Measurements from ENCODE around the gene MPEG1. TPM values are rescaled to one million over a fixed set of nuclear protein-coding genes. Genes with fewer than 3 reads are reported as not detected.

The MPEG1 gene
- total and polyA plus RNA-seq, 2 of the 4 experiments (the other 2 are of a cell fraction), result not detected

GRCh38 chr11:59247531-59248227 is 35.0 kb upstream of the MPEG1 start:
- Histone ChIP-seq H4K91ac (ENCODE audit: insufficient read depth, low read depth, low read length) (no peak overlapping the region), H2AFZ (replicated peaks; ENCODE audit: low read length, poor library complexity) (no peak overlapping the region), H3K4me1 (ENCODE audit: control insufficient read depth, insufficient read depth, low read length) (peaks cover 2% of the 10 kb centered on the region; the same call in 1 of the 2 replicates), H3K4me2 (ENCODE audit: low read depth, low read length) (no peak overlapping the region), H3K27me3 (ENCODE audit: control insufficient read depth, insufficient read depth, low read length) (no peaks in the 10 kb centered on the region; the same call in 1 of the 2 replicates), H4K20me1 (ENCODE audit: insufficient read depth, low read length) (no peaks in the 10 kb centered on the region), H3K23ac (ENCODE audit: low read depth, low read length) (no peak overlapping the region), H3K27ac (ENCODE audit: insufficient read depth, low read length) (no peak overlapping the region), H2BK20ac (ENCODE audit: low read depth, low read length) (no peak overlapping the region), H3K79me1 (ENCODE audit: low read depth in 1 of 2, low read length in 2 of 2) (no peaks in the 10 kb centered on the region), H3K9ac (ENCODE audit: low read depth, low read length) (no peak overlapping the region), H2AK9ac (replicated peaks; ENCODE audit: low read depth, low read length, poor library complexity) (no peak overlapping the region), H2BK120ac (ENCODE audit: low read depth, low read length) (no peak overlapping the region), H2AK5ac (ENCODE audit: low read depth, low read length) (no peak overlapping the region), H3K18ac (ENCODE audit: low read depth, low read length) (no peak overlapping the region), H3K56ac (ENCODE audit: extremely low read depth, insufficient read depth, low read length) (no peak overlapping the region), H3K36me3 (ENCODE audit: control insufficient read depth, insufficient read depth, low read length) (no peaks in the 10 kb centered on the region), H3K9me1 (ENCODE audit: insufficient read depth, low read length) (no peaks in the 10 kb centered on the region), H3K4ac (ENCODE audit: low read depth, low read length) (no peak overlapping the region), H2BK5ac (ENCODE audit: low read depth, low read length, poor library complexity, severe bottlenecking) (no peak overlapping the region), H2BK15ac (ENCODE audit: low read depth, low read length) (no peak overlapping the region), H3K9me3 (ENCODE audit: control insufficient read depth, insufficient read depth, low read length) (no peaks in the 10 kb centered on the region), H3K4me3 (ENCODE audit: insufficient read depth, low read depth, low read length) (no peak overlapping the region), H3K14ac (replicated peaks; ENCODE audit: low read depth, low read length) (no peak overlapping the region), H4K5ac (ENCODE audit: low read depth, low read length) (no peak overlapping the region), H4K8ac (ENCODE audit: low read depth in 2 of 2, low read length in 2 of 2) (no peak overlapping the region)
- ATAC-seq (ENCODE audit: low read depth) (peak; percentile 58), DNase-seq (peak; percentile 7)
- no TSS peak for BruUV-seq (replicated peaks)
- WGBS, 2 experiments (ENCODE audit: extremely low coverage in 2 of 2, insufficient read length in 1 of 2), result no CpG with 5 or more reads among the region's 2 CpGs
- intact Hi-C loops (cut with micrococcal nuclease), result no loop called here
- in situ Hi-C loops (cut with MboI; ENCODE audit: low sequenced_read_pairs), result no loop called here
- ChIA-PET POLR2A (ENCODE audit: unreplicated experiment) (no interaction called here), CTCF (interaction anchor here (0.5 to 1.2 kb wide), 2 partner anchors 26 to 55 kb away, joined by 3 read pairs; no protein-coding TSS in a partner anchor)
- no peak for TF ChIP-seq CTCF (conservative IDR thresholded peaks at IDR 0.05; ENCODE audit: low read depth, low read length)
- TF ChIP-seq, protein P1, sequence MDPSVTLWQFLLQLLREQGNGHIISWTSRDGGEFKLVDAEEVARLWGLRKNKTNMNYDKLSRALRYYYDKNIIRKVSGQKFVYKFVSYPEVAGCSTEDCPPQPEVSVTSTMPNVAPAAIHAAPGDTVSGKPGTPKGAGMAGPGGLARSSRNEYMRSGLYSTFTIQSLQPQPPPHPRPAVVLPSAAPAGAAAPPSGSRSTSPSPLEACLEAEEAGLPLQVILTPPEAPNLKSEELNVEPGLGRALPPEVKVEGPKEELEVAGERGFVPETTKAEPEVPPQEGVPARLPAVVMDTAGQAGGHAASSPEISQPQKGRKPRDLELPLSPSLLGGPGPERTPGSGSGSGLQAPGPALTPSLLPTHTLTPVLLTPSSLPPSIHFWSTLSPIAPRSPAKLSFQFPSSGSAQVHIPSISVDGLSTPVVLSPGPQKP (IDR thresholded peaks at IDR 0.05; ENCODE audit: borderline replicate concordance, low read depth, low read length), result no peak
- no peak for TF ChIP-seq MAZ (IDR thresholded peaks at IDR 0.05; ENCODE audit: borderline replicate concordance, low read depth, low read length)
- dilution Hi-C loops (cut with HindIII; ENCODE audit: low sequenced_read_pairs, unreplicated experiment), result no loop called here
